Measurements from ENCODE around the gene SLC16A5.

GRCh38 chr17:75094871-75095399, 7.2 kb downstream of the SLC16A5 start:
- no peak for TF ChIP-seq CTCF (IDR thresholded peaks at IDR 0.05; ENCODE audit: low read length)
- no peak for TF ChIP-seq EZH2 (IDR thresholded peaks at IDR 0.05; ENCODE audit: borderline replicate concordance, low read length)
